G401 (cell line): Measurements from ENCODE around the gene NHSL1. TPM values are rescaled to one million over a fixed set of nuclear protein-coding genes. Genes with fewer than 3 reads are reported as not detected.

Experiments
- DNase-seq: peaks from one replicate; pipeline ENCODE4 v3.0.0-alpha.2; 2015; ENCODE audit warnings: low spot score
- in situ Hi-C: cut with HindIII; loops from 2 replicates; pipeline ENCODE4 v1.10.0; 2016; ENCODE audit warnings: low sequenced_read_pairs, mixed read lengths
- total RNA-seq: library from RNA; depleted of rRNA; stranded (reverse); fragments of >200 nt; shearing (Covaris generic); gene quantifications from 2 replicates; pipeline ENCODE4 v1.2.3, GENCODE V29; 2014

Gene NHSL1
- total RNA-seq, 1 experiment from 2014 or later, result 7.8 TPM

GRCh38 chr6:138526822-138527235 lies 27.5 kb upstream of the NHSL1 start:
- DNase-seq, result no peak
- in situ Hi-C loops, result no loop called here

DNA sequence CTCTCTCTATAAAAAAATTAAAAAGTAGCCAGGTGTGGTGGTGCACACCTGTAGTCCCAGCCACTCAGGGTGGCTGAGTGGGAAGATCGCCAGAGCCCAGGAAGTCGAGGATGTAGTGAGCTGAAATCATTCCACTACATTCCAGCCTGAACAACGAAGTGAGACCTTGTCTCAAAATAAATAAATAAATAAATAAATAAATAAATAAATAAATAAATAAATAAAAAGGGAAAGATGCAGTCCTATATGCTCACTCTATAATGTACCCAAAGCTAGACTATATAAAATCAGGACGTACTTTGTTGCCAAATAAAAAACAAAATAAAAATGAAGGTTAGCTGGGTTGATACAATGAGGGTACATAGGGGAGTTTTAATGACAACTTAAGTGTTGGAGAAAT lies 26.1 kb upstream of the NHSL1 start:
- DNase-seq, result no peak
- in situ Hi-C loops, result no loop called here

DNA sequence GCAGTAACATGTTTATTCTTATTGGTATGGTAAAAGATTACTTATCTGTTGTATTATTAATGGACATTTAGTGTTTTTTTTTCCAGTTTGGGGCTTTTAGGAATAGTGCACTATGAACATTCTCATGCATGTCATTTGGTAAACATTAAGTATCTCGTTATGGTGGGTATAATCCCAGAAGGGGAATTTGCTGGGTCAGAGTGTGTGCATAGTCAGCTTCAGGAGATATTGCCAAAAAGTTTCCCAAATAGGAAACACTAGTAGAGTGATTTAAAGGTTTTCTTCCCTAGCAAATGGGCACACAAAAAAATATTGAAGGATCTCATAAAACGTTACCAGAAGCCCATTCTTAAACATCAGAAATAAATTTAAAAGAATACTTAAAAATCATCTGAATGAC lies 25.2 kb upstream of the NHSL1 start:
- in situ Hi-C loops, result no loop called here
- DNase-seq, result no peak

DNA sequence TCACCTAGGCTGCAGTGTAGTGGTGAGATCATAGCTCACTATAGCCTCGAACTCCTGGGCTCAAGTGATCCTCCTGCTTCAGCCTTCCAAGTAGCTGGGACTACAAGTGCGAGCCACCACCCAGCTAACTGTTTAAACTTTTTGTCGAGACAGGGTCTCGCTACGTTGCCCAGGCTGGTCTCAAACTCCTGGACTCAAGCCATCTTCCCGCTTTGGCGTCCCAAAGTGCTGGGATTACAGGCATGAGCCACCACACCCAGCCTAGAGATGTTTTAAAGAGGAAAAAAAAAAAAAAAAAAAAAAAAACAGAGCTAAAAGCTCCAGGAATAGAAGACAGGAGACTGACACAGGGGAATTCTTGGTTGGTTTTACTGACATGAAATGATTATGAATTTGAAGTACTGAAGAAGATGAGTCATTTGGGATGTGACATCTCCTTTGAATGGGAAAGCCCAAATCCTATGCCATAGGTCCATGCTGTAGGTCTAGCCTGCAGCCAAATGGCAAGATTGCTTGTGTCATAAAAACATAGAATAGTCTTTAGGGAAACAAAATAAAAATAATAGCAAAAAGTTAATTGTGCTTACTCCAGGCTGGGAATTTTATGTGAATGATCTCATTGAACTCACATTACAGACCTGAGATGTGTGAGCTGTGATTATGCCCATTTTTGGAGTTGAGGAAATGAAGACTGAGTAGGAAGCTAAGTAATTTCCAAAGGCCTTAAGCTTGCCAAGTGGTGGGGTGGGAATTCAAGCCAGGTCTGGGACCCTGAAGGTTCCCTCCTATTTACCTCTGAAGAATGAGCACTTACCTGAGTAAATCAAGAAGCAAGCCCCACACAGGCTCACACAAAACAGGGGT lies 24.3 kb upstream of the NHSL1 start:
- no peak for DNase-seq
- in situ Hi-C loops, result no loop called here

DNA sequence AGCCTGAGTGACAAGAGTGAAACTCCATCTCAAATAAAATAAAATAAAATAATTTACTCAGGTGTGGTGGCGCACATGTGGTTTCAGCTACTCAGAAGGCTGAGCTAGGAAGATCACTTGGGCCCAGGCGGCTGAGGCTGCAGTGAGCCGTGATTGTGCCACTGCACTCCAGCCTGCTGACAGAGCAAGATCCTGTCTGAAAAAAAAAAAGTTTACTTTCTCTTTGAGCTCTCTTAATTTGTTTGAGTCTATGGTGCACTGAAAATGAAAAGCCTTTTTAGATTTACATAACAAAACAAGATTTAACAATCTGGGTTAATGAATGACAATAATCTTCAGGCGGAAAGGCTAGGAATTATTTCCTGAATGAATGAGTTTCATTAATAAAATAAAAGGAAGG lies 23.3 kb upstream of the NHSL1 start:
- in situ Hi-C loops, result no loop called here
- no peak for DNase-seq

DNA sequence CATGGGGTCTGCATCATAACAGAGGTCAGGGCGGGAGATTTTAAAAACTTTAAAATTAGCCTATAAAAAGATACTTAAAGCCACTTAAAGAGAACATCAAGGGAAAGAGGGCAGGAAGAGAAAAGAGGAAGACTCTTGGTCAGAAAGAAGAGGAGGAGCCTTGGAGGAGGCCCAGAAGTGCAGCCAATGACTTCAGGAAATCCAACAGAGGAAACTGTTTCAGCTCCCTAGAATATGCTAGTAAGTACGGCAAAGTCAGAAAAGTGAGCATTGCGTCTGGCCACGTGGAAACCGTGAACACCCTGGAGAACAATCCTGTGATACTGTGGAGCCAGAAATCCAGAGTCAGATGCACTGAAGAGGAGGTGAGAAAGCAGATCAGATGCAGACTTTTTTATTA lies 22.5 kb upstream of the NHSL1 start:
- DNase-seq, result no peak
- in situ Hi-C loops, result no loop called here

DNA sequence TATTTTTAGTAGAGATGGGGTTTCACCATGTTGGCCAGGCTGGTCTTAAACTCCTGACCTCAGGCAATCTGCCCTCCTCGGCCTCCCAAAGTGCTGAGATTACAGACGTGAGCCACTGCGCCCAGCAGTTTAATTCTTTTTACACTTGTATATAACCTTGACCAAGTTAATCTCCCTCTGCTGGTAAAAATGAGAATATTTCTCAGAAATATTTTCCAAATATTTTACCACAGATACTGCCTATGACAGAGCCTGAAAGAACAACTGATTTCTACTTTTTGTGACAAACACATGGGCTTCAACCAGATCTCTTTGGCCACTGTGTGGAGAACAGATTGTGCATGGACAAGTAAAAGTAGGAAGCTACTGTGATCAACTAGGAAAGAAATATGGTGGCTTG lies 21.2 kb upstream of the NHSL1 start:
- peak; percentile 26 for DNase-seq
- in situ Hi-C loops, result no loop called here

GRCh38 chr6:138518054-138518453 lies 18.8 kb upstream of the NHSL1 start:
- in situ Hi-C loops, result no loop called here

GRCh38 chr6:138517635-138518034 lies 18.3 kb upstream of the NHSL1 start:
- in situ Hi-C loops, result no loop called here
- peak; percentile 53 for DNase-seq

More at GRCh38 chr6:138518054-138518453, 18.8 kb upstream of the NHSL1 start:
- DNase-seq, result no peak

DNA sequence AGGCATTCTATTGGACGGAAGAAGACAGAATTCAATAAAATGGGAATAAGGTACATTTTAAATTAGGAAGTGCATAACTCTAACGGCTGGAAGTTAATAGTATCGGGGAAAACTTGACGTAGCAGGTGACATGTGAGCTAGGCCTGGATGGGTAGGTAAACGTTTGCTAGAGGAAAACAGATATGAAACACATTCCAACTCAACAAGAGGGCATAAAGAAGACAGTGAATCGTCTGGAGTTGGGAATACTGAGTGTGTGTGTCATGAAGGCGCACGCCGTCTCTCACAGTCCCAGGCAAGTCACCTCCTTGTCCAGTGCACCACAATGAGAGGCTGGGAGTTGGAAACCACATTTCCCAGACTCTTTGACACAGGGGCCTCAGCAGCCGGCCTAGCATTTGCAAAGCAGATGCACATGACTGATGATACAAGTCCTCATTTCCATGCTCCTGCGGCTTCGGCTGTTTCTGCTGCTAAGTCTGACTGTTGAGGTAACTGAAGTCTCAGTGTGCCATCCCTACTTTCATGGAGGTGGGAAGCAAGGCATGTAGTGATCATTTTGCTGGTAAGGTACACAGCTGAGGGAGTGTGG lies 16.5 kb upstream of the NHSL1 start:
- no peak for DNase-seq
- in situ Hi-C loops, result no loop called here

- in situ Hi-C loops, result no loop called here
These were observed 15.7 kb upstream of the NHSL1 start for GRCh38 chr6:138514860-138515540.

GRCh38 chr6:138512609-138513008 lies 13.3 kb upstream of the NHSL1 start:
- DNase-seq, result no peak
- in situ Hi-C loops, result no loop called here

More at GRCh38 chr6:138514860-138515540, 15.7 kb upstream of the NHSL1 start:
- DNase-seq, result no peak

GRCh38 chr6:138510093-138510492 lies 10.8 kb upstream of the NHSL1 start:
- in situ Hi-C loops, result no loop called here
- no peak for DNase-seq

DNA sequence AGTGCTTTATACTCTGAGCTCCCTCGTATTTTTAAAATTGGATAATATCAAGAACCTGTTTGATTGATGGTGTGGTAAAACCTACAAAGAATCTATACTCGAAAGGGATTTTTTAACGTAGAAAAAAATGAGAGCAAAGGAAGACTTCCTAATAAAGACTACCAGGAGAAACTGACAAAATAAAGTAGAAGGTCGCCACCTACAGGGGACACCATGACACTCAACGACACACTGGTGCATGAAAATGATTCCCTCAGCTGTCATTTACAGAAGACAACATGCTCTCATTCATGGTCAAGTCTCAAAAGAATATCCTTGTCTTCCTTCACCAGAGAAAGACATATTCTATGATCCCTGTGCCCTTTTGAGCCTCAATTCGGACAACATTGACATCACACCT lies 10.1 kb upstream of the NHSL1 start:
- in situ Hi-C loops, result no loop called here
- peak; percentile 84 for DNase-seq

DNA sequence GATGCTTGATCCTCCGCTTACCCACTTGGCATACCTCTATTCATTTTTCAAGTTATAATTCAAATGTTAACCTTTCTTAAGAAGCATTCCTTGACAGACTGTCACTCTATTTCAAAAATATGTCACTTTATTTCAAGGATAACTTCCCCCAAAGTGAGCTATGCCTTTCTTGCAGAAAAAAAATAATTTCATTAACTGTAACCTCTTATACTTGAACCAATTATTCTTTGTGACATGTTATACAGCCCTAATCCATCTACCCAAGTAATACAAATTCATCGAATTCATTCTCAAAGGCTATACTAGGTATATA lies 9.3 kb upstream of the NHSL1 start:
- DNase-seq, result no peak
- in situ Hi-C loops, result no loop called here

DNA sequence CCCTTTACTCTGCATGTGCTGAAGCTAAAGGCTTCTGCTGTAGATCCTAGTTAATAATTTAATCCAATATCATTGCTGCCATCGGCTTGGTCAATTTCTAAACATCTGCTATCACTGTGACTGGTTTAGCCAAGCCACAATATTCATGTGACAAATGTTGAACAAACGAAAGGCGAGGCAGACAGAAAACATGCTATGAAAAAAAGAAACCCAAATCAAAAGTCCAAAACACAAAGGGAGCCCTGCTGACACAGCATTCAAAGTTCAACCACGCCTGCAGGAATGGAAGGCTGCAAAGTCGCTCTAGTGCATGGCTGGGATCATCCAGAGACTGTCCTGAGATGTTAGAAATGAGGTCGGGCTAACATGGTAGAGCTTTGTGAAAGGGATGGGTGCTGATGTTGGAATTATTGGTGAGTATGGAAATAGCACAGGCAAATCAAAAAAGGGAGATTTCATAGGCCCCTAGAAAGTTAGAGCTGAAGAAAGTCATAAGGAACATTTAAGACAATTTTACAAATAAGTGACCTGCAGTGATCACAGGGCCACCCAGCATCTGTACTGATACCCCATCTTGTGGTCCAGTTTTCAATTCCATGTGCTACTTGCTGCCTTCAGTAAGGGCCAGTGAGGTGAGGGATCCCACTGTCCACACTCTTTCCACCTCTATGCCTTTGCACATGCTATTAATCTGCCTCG lies 8.8 kb upstream of the NHSL1 start:
- DNase-seq, result no peak
- in situ Hi-C loops, result no loop called here

GRCh38 chr6:138504764-138505689 lies 5.7 kb upstream of the NHSL1 start:
- DNase-seq, result no peak
- in situ Hi-C loops, result no loop called here

DNA sequence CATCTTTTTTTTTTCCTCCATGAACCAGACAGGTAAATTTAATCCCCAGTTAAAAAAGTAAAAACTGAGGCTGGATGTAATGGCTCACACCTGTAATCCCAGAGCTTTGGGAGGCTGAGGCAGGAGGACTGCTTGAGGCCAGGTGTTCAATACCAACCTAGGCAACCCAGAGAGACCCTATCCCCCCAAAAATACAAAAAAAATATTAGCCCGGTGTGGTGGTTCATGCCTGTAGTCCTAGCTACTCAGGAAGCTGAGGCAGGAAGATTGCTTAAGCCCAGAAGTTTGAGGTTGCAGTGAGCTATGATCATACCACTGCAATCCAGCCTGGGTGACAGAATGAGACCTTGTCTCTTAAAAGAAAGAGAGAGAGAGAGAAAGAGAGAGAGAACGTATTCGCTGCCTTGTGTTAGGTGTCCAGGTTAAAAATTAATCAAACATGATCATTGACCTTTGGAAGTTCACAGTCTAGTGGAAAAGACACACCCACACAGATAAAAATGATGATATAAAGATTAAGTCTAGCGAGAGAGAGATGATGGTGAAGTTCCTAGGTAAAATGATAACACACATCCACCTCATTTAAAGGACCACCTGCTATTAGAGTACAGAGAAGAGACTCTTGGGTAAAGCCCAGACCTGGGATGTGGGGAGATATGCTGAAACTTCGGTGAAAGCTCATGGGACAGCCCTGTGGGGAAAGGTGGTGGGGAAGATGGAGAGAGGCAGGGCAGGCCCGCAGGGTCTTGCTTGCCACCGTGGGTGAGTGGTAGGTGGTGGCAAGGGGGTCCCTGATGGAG lies 4.8 kb upstream of the NHSL1 start:
- in situ Hi-C loops, result no loop called here
- DNase-seq, result no peak
